Astrocyte of the cerebellum (primary cell): ENCODE measurements around the gene SCN9A.

Experiments used
- DNase-seq: peaks from one replicate; pipeline ENCODE4 v3.0.0-alpha.2; 2011; ENCODE audit warnings: low read depth
- H3K4me3 ChIP-seq: 2 replicates; pipeline ENCODE4 v1.5.1; 2011; ENCODE audit warnings: mild to moderate bottlenecking, low read depth, low read length, moderate library complexity
- CTCF ChIP-seq: IDR thresholded peaks from 2 replicates; pipeline ENCODE4 v1.5.1; 2012; ENCODE audit warnings: low read length, low read depth, moderate library complexity, mild to moderate bottlenecking; ENCODE audit errors: missing control alignments
- in situ Hi-C: cut with HindIII; loops from 2 replicates; pipeline ENCODE4 v1.10.0; 2017; ENCODE audit warnings: low sequenced_read_pairs

The SCN9A gene

GRCh38 chr2:166180951-166181812 is 194.6 kb downstream of the SCN9A start:
- no peak overlapping the region for H3K4me3 ChIP-seq
- peak; percentile 64 for TF ChIP-seq CTCF
- in situ Hi-C loops: loop anchor here (25.0 kb wide), 1 partner anchor 206 kb away; the partner anchor contains the start of gene SCN9A
- DNase-seq: peak; percentile 29

- no peak for DNase-seq
- no peak for TF ChIP-seq CTCF
- H3K4me3 ChIP-seq: no peak overlapping the region
- in situ Hi-C loops: loop anchor here (25.0 kb wide), 1 partner anchor 208 kb away; the partner anchor contains the start of gene SCN9A
Observed at GRCh38 chr2:166179201-166179600, 196.5 kb downstream of the SCN9A start.

- H3K4me3 ChIP-seq: no peak overlapping the region
- no peak for DNase-seq
- in situ Hi-C loops: no loop called here
- no peak for TF ChIP-seq CTCF
Observed at GRCh38 chr2:166173263-166173662, 202.5 kb downstream of the SCN9A start.

GRCh38 chr2:166171216-166171615 is 204.5 kb downstream of the SCN9A start:
- DNase-seq: no peak
- in situ Hi-C loops: no loop called here
- TF ChIP-seq CTCF: no peak
- H3K4me3 ChIP-seq: no peak overlapping the region

GRCh38 chr2:166170356-166170755 is 205.4 kb downstream of the SCN9A start:
- in situ Hi-C loops: no loop called here
- DNase-seq: no peak
- no peak for TF ChIP-seq CTCF
- H3K4me3 ChIP-seq: no peak overlapping the region

- peak; percentile 53 for DNase-seq
- in situ Hi-C loops: no loop called here
- TF ChIP-seq CTCF: no peak
- no peak overlapping the region for H3K4me3 ChIP-seq
Observed at GRCh38 chr2:166167449-166167848, 208.3 kb downstream of the SCN9A start.
